ENCODE data around the gene NMRAL1.

The NMRAL1 gene

GRCh38 chr16:4433228-4433627, 41.2 kb downstream of the NMRAL1 start:
- no peak overlapping the region for H3K4me3 ChIP-seq (ENCODE audit: control insufficient read depth, low read depth, low read length)
- DNase-seq (ENCODE audit: low read depth), result no peak
- no peak for TF ChIP-seq CTCF (IDR thresholded peaks at IDR 0.05; ENCODE audit: control insufficient read depth, insufficient read depth, low read depth, low read length, missing control alignments)

- no peak for DNase-seq (ENCODE audit: low read depth)
- no peak overlapping the region for H3K4me3 ChIP-seq (ENCODE audit: control insufficient read depth, low read depth, low read length)
- no peak for TF ChIP-seq CTCF (IDR thresholded peaks at IDR 0.05; ENCODE audit: control insufficient read depth, insufficient read depth, low read depth, low read length, missing control alignments)
Observed at GRCh38 chr16:4431023-4431422, 43.4 kb downstream of the NMRAL1 start.

GRCh38 chr16:4428500-4428899, 45.9 kb downstream of the NMRAL1 start:
- no peak for DNase-seq (ENCODE audit: low read depth)
- no peak for TF ChIP-seq CTCF (IDR thresholded peaks at IDR 0.05; ENCODE audit: control insufficient read depth, insufficient read depth, low read depth, low read length, missing control alignments)
- no peak overlapping the region for H3K4me3 ChIP-seq (ENCODE audit: control insufficient read depth, low read depth, low read length)

GRCh38 chr16:4426722-4427372, 47.6 kb downstream of the NMRAL1 start:
- TF ChIP-seq CTCF (IDR thresholded peaks at IDR 0.05; ENCODE audit: control insufficient read depth, insufficient read depth, low read depth, low read length, missing control alignments), result no peak
- no peak for DNase-seq (ENCODE audit: low read depth)
- peak overlapping the region; percentile 85 for H3K4me3 ChIP-seq (ENCODE audit: control insufficient read depth, low read depth, low read length)

- DNase-seq (ENCODE audit: low read depth), result no peak
- peak overlapping the region; percentile 85 for H3K4me3 ChIP-seq (ENCODE audit: control insufficient read depth, low read depth, low read length)
- TF ChIP-seq CTCF (IDR thresholded peaks at IDR 0.05; ENCODE audit: control insufficient read depth, insufficient read depth, low read depth, low read length, missing control alignments), result no peak
Observed at GRCh38 chr16:4426021-4426684, 48.3 kb downstream of the NMRAL1 start.

- H3K4me3 ChIP-seq (ENCODE audit: control insufficient read depth, low read depth, low read length), result peak within 1 kb of the TSS; percentile 85
- no peak for TF ChIP-seq CTCF (IDR thresholded peaks at IDR 0.05; ENCODE audit: control insufficient read depth, insufficient read depth, low read depth, low read length, missing control alignments)
- peak; percentile 89 for DNase-seq (ENCODE audit: low read depth)
Observed at GRCh38 chr16:4425378-4426020, 48.9 kb downstream of the NMRAL1 start, which contains the start of gene DNAJA3. Gene DNAJA3, plus strand, starts transcription at chr16:4425868. Its CDS starts 14 bp downstream, at chr16:4425882.

All from AG09309 (cell line).